Stimulated activated CD8-positive, alpha-beta memory T cell treated with anti-CD3 and anti-CD28 coated beads, Interleukin-7, amount 100 ng/mL, for 48 hours (primary cell): ENCODE measurements around the gene GHDC.
A peak's percentile ranks its signal among the peaks of the same experiment; 100 is the strongest.
"Not testable (repeated sequence)": the region's sequence is repeated elsewhere in the genome, so short reads cannot be mapped to it uniquely, and the experiment has no call there.

Experiments
- DNase-seq, 2 donors: peaks; one replicate each; pipeline ENCODE4 v3.0.0-alpha.2; 2020; ENCODE audit warnings: low read depth in 1 of 2; ENCODE audit errors: extremely low read depth in 1 of 2

GHDC gene

GRCh38 chr17:42193969-42194899 lies at the start of gene GHDC:
GHDC (minus strand) TSS chr17:42194494; CDS start chr17:42193581, 913 bp downstream.
- DNase-seq: peak; percentile 64 to 70

DNA sequence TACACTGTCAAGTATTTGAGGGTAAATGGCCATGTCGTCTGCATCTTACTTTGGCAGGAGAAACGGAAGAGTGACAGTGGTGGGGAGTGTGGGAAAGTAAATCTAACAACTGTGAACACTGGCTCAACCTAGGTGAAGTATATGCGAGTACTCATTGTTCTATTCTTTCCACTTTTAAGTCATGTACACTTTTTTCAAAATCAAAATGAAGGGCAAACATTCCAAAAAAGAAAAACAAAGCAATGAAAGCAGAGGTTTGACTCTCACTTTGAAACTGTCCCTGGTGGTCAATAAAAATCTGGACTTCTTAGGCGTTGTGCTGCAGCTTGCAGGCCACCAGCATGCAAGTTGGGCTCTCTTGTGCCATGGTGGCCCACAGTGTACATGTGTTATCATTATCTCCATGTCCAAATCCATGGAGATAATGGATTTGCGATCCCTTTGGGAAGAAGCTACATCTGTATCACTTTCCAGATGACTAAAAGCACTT lies 49.2 kb upstream of the GHDC start:
- no peak for DNase-seq

DNA sequence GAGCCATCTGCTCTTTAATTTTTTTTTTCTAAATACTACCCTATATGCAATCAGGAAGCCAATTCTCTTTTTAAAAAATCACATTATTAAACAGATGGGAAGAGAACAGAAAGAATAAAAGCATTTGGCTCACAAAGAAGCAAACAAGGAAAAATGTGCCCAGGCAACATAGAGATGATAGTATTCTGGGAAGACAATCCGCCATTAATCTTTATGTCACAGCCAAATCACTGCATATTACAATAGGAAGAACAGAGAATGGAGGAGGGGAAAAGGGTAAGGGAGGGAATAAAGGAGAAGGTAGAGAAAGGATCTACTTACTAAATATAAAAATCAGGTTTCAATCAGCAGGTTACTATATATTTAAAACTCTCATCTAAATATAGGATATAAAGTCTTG lies 47.6 kb upstream of the GHDC start:
- no peak for DNase-seq

- DNase-seq: not testable (repeated sequence)
These were observed 46.6 kb upstream of the GHDC start for GRCh38 chr17:42240863-42241262.

DNA sequence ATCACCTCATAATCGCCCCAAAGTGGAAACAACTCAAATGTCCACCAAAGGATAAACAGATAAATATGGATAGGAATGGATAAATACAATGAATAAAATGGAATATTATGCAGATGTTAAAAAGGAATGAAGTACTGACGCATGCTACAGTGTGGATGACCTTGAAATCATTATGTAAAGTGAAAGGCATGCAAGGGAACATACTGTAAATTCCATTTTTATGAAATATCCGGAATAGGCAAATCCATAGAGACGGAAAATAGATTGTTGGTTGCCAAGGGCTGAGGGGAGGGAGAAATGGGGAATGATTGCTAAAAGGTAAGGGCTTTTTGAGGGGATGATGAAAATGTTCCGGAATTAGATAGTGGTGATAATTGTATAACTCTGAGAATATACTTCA lies 45.9 kb upstream of the GHDC start:
- DNase-seq: no peak

DNA sequence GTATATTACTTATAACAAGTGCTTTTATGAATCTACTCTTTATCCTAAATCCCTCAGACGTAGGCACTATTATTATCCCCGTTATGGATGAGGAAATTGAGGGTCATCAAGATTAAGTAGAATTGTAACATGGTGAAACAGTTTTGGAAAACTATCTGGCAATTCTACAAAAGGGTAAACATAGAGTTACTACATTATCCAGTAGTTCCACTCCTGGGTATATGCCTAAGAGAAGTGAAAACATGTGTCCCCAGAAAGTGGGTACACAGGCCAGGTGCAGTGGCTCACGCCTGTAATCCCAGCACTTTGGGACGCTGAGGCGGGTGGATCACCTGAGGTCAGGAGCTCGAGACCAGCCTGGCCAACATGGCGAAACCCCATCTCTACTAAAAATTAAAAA lies 45.3 kb upstream of the GHDC start:
- not testable (repeated sequence) for DNase-seq

- no peak for DNase-seq
These were observed 42.5 kb upstream of the GHDC start for GRCh38 chr17:42236760-42237159.

- no peak for DNase-seq
These were observed 39.7 kb upstream of the GHDC start for GRCh38 chr17:42233994-42234393.

DNA sequence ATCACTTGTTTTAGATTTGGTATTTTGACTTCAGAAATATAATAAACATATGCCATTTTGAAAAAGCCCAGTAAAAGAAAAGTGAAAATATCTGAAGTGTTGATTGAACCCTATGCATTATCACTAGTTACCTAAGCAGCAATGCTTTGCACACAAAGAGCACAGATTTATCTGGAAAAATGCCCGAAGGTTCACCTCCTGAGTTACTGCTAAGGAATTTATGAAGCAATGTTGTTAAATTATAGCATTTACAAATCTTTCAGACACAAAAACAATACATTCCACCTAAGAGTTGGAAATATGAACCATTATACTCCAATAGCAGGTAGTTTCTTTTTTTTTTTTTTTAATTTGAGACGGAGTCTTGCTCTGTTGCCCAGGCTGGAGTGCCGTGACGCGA lies 38.9 kb upstream of the GHDC start:
- DNase-seq: no peak

DNA sequence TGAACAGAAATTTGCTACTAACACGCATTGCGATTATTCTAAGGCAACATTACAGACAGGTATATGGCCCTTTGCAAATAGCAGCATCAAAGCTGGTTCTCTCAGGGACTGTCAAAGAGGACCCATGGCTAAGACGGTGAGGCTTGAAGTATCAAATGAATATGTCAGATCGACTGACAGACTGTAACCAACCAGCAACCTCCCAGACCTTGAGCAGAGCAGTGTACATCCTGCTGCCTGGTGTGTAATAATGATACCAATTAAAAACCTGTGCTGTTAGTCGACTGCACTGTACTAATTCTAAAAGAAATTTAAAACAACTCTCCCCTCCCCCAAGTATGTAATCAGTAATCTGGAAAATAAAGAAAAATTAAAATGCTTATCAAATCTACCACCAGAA lies 35.9 kb upstream of the GHDC start:
- DNase-seq: no peak

DNA sequence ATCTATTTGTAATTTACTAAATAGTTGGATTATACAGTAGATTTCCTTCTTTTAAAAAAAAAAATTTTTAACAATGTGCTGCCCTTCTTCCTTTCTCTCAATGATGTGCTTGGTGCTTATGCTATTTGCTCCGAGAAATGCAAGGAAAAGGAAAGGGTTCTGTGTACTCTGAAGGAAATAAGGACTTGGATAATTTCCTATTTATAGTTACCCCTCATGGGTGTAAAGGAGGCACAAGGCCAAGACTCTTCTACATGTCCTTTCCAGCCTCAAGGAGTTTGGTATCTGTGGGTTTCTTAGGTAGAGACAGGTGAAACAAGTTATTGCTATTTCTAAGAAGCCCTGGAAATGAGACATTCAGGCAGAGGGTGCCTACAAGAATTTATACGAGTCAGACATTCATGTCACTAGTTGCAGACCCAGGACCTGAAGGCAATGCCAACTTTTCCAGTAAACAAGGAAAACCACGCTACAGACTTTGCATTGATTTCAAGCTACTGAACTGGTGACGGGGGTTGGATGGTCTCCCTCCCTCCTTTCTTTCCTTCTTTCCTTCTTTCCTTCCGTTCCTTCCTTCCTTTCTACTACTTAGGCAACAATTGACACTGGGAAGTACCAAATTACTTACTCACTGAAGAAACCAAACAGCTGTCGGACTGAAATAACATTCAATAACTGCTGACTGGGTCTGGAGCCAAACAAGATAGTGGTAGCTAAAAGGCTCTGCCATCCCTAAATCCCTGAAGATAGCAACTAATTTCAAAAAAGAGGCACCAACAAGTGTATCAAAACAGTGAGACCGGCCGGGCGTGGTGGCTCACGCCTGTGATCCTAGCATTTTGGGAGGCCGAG lies 33.8 kb upstream of the GHDC start:
- no peak for DNase-seq

DNA sequence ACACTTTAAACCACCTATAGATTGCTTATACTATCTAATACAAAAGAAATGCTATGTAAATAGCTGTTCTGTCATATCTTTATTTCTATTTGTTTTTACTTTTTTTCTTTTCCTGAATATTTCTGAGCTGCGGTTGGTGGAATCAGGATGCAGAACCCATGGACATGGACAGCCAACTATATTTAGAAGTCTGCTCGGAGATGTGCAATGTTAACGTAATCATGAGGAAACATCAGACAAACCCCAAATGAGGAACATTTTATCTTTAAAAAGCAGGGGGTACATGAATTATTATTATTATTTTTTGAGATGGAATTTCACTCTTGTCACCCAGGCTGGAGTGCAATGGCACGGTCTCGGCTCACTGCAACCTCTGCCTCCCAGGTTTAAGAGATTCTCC lies 31.4 kb upstream of the GHDC start:
- DNase-seq: no peak

DNA sequence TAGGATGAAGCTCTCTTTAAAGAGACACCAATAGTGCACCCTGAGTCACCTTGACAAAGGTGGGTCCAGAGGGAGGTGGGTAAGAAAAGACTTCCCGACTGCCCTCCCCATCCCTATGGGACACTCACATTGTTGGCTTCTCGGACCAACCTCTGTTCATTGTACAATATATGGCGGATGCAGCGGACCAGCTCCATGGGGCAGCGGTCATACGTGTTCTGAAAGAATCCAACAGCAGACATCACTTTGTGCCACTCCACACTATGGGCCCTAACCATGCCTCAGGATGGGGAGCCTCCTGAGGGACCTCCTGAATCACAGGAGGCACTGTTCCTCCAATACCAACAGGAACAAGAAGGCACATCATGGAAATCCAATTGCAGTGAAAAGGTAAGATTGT lies 30.4 kb upstream of the GHDC start:
- no peak for DNase-seq

DNA sequence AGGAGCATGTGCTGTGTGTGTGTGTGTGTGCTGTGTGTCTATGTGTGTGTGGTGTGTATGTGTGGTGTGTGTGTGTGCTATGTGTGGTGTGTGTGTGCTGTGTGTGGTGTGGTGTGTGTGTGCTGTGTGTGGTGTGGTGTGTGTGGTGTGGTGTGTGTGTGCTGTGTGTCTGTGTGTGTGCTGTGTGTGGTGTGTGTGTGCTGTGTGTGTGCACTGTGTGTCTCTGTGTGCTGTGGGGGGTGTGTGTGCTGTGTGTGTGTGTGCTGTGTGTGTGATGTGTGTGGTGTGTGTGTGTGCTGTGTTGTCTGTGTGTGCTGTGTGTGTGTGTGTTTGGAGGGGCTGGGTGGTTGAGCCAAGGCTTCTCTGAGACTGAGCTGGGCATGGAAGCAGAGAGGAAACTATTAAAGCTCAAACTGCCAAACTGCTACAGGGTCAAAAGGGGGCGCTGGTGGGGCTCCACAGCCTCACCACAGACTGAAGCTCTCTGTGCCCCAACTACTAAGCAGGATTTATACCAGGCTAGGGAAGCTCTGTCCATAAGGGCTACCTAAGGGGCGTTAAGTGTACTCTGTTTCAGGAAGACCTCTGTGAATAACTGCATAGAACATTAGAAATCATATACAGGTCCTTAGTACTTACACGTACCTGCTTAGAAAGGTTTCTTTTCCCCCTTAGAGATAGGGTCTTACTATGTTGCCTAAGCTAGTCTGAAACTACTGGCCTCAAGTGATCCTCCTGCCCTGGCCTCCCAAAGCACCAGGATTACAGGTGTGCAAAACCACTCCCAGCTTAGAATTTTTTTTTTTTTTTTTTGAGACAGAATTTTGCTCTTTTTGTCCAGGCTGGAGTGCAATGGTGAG lies 27.8 kb upstream of the GHDC start:
- peak; percentile 15 to 20 for DNase-seq

GRCh38 chr17:42219280-42219679 lies 25.0 kb upstream of the GHDC start:
- DNase-seq: not testable (repeated sequence)

GRCh38 chr17:42214156-42214555 lies 19.9 kb upstream of the GHDC start:
- no peak for DNase-seq

DNA sequence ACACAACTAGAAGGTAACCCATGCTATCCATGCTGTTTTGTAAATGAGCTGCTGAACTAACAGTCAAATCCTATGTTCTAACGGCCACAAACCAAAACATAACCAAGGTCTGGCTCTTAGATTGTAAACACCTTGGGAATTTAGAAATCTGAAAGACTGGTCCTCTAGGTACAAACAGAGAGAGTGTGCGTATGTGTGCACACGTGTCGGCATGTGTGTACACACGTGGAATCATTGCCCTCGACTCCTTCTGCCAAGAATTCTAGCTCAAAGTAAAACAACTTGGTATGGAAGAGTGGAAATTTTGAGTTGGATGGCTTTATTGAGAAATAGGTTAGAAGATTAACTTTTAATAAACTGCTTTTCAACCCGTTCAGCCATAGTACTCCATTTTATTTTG lies 18.1 kb upstream of the GHDC start:
- no peak for DNase-seq

GRCh38 chr17:42211921-42212341 lies 17.6 kb upstream of the GHDC start:
- DNase-seq: not testable (repeated sequence)

DNA sequence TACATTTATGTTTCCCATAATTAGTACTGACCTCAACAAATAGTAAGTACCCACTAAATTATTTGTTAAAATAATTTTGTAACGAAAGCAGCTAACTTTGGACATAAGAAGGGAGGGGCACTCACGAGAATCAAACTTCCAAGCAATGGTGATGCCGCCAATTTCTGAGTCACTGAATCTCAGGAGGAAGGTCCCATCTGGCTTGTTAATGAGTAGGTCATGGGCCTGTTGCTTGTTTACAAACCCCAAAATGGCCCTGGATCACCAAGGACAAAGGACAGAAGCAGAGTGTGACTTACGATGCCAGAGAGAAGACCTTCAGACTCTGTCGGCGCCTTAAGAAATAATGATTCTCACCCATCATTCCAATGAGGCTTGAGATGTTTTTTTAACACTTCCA lies 15.8 kb upstream of the GHDC start:
- DNase-seq: no peak

GRCh38 chr17:42206153-42206612 lies 11.9 kb upstream of the GHDC start:
- DNase-seq: not testable (repeated sequence)

- no peak for DNase-seq
These were observed 9.1 kb upstream of the GHDC start for GRCh38 chr17:42203354-42203753.
